HG03457 (cell line): ENCODE results near the gene RNPEP.
A peak's percentile ranks its signal among the peaks of the same experiment; 100 is the strongest.
"Not testable (repeated sequence)": the region's sequence is repeated elsewhere in the genome, so short reads cannot be mapped to it uniquely, and the experiment has no call there.

Experiments
- ATAC-seq: cut with Tn5 transposase; IDR thresholded peaks from one replicate; pipeline ENCODE4 v1.9.1; 2021; ENCODE audit warnings: moderate number of reproducible peaks; ENCODE audit not compliant: unreplicated experiment

The RNPEP gene

GRCh38 chr1:201982623-201983379 lies at the start of gene RNPEP:
Gene RNPEP (plus strand): TSS chr1:201982648. CDS start chr1:201982667, 19 bp downstream.
- ATAC-seq = peak; percentile 38

- ATAC-seq = no peak
Measured at GRCh38 chr1:201933840-201934430, 48.5 kb upstream of the RNPEP start.

- no peak for ATAC-seq
Measured at GRCh38 chr1:201937624-201938213, 44.7 kb upstream of the RNPEP start.

- no peak for ATAC-seq
Measured at GRCh38 chr1:201938440-201939035, 43.9 kb upstream of the RNPEP start.

DNA sequence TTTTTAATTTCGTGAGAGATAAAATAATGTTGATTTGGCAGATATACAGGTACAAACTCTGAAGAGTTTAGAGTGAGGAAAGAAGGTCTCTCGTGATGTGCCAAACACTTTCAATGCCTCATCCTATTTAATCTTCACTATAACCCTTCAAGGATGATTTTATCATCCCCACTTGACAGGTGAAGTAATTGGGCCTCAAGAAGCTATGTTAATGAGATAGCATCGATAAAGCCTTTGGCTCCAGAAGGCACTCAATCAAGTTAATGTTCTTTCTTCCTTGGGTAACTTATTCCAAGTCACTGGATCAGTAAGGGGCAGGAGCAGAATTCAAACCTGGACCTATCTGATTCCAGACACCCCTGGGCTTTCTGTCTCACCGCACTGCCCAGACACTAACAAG lies 43.3 kb upstream of the RNPEP start:
- ATAC-seq = no peak

DNA sequence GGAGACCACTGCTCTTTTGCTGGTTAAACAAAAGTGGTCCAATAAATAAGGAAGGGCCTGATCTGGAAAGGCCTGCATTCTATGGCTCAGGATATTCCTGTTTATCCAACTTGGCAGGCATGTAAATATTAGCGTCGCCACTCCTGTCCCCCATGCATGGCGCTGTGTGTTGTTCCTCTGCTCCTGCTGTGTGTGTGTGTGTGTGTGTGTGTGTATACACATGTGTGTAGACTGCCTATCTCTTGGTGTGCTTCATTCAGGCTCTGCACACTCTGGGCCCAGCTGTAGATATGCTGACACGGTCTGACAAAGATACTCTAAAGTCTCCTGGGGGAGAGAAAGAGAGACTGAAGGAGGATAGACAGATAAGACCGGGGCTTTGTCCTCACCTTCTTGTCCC lies 42.9 kb upstream of the RNPEP start:
- no peak for ATAC-seq

DNA sequence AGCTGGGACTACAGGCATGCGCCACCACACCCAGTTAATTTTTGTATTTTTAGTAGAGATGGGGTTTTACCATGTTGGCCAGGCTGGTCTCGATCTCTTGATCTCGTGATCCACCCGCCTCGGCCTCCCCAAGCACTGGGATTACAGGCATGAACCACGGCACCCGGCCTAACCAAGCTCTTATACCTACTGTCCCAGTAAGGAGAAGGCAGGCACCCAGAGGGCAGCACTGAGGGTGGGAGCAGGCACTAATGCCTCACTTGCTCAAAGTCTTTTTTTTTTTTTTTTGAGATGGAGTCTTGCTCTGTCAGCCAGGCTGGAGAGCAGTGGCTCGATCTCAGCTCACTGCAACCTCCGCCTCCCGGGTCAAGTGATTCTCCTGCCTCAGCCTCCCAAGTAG lies 42.1 kb upstream of the RNPEP start:
- ATAC-seq = not testable (repeated sequence)

GRCh38 chr1:201941420-201942128 lies 40.9 kb upstream of the RNPEP start:
- no peak for ATAC-seq

- no peak for ATAC-seq
Measured at GRCh38 chr1:201942129-201942495, 40.3 kb upstream of the RNPEP start.

- no peak for ATAC-seq
Measured at GRCh38 chr1:201944002-201944401, 38.4 kb upstream of the RNPEP start.

DNA sequence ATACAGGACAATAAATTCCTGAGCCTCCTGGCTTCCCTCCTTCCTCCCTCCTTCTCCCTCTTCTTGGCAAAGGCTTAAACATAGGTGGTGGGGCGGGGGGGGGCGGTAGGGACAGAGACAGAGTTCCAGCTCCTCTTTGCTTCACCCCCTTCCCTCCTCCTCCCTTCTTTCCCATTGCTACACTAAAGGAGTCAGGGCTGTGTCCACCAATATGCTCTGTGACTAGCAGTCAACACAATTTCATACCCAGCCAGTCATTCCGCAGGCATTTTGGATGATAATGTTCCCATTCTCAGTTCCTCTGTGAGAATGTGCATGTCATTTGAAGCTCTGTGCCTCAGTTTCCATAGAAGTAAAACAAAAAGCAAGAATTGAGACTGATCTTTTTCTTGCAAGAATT lies 37.8 kb upstream of the RNPEP start:
- no peak for ATAC-seq

DNA sequence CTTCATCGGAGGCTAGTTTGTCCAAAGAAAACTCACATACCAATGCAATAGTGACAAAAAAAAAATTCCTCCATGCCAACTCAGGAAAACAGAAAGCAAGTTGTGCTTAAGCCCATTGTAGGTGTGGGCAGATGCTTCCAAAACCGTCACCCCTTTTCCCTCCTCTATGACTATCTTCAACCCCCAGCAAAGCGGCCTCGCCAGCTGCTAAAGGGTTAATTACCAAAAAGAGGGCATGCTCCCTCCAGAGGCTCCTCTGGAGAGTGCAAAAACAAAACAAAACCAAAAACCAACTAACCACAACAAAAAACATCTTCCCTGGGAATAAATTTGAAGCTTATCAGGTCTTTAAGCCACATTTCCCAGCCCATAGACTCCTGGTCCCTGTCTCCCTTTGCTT lies 37.3 kb upstream of the RNPEP start:
- no peak for ATAC-seq

DNA sequence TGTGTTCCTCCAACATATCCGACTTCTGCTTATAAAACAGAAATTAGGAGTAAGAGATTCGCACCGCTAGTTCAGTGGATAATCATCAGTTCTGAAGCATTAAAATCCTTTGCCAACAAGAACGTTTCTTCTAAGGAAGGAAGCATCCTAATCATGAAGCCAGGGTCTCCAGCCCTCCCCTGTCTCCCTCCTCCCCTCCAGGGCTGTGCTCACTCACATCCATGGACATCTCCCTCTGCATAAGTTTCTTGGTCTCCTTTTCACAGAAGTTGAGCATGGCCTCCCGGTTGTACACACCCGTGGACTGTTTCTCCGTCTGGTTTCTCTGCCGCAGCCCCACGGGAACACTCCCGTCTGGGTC lies 36.6 kb upstream of the RNPEP start:
- no peak for ATAC-seq

- no peak for ATAC-seq
Measured at GRCh38 chr1:201946224-201946908, 36.1 kb upstream of the RNPEP start, which contains the start of gene LMOD1. Gene LMOD1 (minus strand): TSS chr1:201946548. CDS start chr1:201946340, 208 bp downstream.

DNA sequence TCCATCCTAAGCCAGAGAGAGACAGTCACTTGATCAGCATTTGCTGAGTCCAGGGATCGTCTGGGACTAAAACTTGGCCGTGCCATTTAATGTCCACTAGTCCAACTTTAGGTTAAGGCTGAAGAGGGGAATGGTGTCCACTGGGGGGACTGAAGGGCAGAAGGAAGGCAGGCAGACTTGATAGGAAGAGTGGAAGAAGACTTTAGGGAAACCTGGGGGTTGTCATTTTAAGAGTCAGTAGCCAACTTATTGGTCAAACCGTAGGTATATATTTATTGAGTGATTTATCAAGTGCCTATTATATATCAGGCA lies 34.8 kb upstream of the RNPEP start:
- no peak for ATAC-seq

DNA sequence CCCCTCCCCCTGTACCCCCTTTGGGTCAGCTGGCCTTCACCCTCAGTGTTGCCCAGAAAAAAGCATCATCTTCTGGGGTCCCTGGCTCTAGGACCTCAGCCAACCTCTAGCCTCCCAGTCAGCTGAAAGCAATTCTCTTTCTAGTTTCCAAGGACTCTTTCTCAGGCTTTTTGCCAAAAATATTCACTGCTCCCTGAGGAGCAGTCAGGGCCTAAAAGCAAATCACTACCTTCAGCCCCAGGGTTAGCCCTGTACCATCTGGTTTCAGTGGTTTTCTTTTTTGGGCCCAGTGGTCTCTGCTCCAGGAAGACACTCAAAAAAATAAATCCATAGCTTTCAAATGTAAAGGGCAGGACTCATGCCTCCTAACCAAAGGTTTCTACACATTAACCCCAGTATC lies 33.0 kb upstream of the RNPEP start:
- ATAC-seq = no peak

DNA sequence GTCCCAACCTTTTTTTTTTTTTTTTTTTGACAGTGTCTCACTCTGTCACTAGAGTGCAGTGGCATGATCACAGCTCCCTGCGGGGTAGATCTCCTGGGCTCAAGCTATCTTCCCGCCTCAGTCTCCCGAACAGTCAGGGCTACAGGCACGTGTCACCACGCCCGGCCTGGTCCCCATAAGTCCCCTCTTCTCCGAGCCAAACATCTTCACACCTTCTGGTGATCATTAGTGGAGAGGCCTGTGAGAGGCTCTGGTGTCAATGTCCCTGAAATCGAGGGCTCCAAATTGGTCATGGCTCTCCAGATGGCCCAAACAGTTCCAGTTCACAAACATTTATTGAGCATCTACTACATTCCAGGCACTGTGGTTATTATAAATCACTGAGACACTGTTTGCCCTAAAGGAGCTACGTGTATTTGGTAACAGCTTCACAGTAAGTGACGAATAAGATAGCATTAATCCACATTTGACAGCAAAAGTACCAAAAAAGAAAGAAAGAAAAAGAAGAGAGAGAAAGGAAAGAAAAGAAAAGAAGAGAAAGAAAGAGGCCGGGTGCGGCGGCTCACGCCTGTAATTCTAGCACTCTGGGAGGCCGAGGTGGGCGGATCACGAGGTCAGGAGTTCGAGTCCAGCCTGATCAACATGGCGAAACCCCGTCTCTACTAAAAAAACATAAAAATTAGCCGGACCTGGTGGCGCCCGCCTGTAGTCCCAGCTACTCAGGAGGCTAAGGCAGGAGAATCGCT lies 28.0 kb upstream of the RNPEP start:
- no peak for ATAC-seq

DNA sequence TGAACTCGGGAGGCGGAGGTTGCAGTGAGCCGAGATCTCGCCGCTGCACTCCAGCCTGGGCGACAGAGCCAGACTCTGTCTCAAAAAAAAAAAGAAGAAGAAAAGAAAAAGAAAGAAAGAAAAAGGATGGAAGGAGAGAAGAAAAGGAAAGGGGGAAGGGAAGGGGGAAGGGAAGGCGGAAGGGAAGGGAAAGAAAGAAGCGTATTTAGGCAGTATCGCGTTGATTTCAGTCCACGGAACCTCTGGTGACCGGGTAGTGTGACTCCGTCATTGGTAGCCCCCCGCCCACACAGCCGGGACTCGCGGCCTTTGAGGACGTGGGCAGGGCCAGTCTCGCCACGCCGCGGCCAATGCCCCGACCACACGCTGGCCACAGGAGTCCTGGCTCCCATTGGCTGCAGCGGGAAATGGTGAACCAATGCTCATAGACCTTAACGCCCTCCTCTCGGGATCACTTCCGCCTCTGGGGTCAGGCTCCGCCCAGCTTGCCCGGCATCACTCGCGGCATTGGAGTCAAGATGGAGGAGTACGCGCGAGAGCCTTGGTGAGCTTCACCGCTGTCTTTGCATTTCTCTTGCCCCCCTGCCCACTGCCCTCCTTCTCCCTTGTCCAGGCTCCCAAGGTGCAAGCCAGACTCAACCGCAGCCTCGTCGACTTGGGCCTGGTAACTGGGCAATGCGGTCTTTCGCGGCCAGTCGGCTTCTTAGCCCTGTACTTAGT lies 27.3 kb upstream of the RNPEP start, which contains the start of gene TIMM17A:
TIMM17A (plus strand) TSS at position 495 of the 720 bp plus-strand sequence; CDS start at position 519, 24 bp downstream.
- ATAC-seq = peak; percentile 95

GRCh38 chr1:201955729-201956143 lies 26.7 kb upstream of the RNPEP start:
- peak; percentile 34 for ATAC-seq
